Left hindlimb (tissue), 1 donor: ENCODE data around the gene PRKAG2.

Experiments used
- DNase-seq: peaks from one replicate; pipeline ENCODE4 v3.0.0-alpha.2; 2018

Gene PRKAG2

GRCh38 chr7:151721236-151721635 is 155.7 kb downstream of the PRKAG2 start:
- DNase-seq = no peak

- DNase-seq = no peak
Measured at GRCh38 chr7:151720280-151720679, 156.6 kb downstream of the PRKAG2 start.

GRCh38 chr7:151719897-151720242 is 157.0 kb downstream of the PRKAG2 start:
- no peak for DNase-seq

DNA sequence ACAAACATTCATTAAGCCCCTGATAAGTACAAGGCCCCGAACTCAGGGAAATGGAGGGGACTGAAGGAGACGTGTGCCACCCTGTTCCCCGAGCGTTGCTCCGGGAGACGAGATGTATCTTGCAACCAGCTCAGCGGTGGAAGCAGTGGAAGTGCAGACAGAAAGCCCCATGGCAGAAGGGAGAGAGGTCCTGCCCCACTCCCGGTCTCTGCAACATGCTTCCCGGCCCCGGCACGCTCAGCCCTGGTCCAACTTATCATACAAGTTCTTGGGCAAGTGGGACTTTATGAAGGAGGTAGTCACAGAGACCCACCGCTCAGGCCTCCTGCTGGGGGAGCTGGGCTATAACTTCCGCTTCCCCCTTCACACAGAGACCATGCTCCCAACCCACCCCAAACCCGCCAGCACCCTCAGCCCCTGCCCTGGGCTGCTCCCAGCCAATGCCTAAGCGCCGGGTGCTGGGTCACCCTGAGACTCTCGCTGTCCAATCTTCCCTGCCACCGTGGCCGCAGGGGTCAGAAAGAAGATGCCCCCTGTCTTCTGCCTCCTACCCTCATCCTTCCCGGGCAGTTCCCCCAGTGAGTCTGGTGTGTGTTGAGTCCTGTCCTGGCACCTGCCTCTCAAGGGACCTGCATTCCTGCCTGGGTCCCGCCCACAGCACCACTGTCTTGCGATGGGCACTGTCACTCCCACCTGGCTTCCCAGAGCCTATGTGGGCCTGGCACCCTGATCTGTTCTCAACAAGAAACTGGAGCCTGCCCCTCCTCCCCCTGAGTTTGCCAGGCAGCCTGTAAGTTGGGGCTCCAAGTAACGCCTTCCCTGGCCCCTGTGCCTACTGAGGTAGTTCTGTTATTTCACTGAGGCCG is 157.7 kb downstream of the PRKAG2 start:
- DNase-seq = no peak

GRCh38 chr7:151717918-151718317 is 159.0 kb downstream of the PRKAG2 start:
- DNase-seq = no peak

DNA sequence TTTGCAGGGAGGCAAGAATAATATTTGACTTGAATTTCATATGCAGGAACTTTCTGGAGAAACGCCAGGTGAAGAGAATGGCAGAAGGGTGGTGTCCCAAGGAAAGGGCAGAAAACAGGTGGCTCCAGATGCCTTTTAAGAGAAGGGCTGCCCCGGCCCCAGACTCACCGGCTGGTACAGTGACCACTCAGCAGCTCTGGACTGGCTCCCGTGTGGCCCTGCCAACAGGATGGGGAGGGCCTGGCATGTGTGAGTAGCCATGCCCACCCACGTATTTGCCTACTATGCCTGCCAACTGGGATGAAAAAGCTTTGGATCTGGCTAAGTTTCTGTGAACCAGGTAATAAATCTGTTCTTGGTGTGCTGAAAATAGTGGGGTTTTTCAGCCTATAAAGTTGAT is 159.5 kb downstream of the PRKAG2 start:
- DNase-seq = no peak

DNA sequence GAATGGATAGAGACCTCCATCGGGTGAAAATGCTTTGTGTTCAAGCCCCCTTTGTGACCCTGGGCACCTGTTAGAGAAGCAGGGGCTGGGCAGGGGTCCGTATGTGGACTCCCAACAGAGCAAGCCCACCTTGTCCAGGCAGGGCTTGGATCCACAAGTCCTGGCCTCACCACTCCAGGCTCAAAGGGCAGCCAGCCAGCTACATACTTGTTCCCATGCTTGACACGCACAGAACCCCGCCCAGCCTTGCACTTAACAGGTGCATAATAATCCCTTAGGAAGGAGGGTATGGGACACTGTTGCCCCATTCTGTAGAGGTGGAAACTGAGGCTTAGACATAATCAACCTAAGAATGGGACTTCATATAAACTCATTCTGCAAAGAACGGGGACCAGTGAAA is 160.6 kb downstream of the PRKAG2 start:
- DNase-seq = no peak

- no peak for DNase-seq
Measured at GRCh38 chr7:151715666-151716315, 161.1 kb downstream of the PRKAG2 start.

- no peak for DNase-seq
Measured at GRCh38 chr7:151714201-151714600, 162.7 kb downstream of the PRKAG2 start.

DNA sequence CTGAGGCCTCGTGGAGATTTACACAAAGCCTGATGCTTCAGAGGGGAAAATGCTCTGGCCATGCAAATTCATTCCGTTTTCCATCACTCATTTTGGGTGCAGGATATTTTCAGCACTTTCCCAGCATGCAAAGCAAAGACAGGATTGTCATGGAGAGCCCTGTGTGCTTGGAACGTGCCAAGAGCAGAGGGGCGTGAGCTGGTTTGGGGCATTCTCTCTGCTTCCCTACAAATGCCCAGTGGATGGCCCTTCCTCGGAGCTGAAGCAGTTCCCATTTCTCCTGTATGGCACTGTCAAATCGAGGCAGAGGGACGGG is 164.1 kb downstream of the PRKAG2 start:
- DNase-seq = no peak

DNA sequence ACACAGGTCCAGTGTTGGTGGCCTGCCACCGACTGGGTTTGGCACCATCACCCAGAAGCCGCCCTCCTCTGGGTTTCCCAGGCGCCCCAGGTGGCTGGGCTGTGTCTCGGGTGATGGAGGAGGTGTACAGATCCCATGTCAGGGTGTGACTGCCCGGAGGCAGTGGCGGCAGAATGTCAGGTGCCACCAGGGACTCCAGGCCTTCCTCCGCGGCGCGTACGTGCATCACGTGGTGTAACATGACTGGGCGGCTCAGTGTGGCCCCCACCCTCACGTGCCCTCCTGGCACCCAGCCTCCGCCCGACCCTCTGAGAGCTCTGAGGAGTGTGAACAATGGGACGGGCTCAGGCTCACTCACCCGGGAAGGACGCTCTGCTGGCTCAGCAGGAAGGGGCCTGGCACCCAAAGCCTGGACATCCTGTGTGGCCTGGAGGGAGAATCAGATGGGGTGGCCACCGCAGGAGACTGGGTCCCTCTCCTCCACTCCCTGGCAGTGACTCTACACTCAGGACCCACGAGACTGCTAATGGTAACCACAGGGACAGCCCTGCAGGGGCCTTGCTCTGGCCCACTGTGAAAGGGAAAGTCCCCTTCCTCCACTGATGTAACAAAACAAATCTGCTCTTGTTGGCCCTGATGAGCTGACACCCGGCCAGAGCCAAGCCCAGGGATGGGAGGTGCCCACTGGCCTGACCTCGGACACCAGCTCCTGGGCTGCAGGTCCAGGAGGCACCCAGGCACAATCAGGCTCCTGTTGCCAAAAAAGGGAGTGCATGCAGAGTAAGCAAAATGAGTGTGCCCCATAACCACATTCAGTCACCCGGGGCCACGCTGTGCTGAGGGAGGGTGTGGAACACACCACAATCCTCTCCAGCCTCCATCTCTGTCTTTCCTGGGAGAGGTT is 164.8 kb downstream of the PRKAG2 start:
- no peak for DNase-seq

DNA sequence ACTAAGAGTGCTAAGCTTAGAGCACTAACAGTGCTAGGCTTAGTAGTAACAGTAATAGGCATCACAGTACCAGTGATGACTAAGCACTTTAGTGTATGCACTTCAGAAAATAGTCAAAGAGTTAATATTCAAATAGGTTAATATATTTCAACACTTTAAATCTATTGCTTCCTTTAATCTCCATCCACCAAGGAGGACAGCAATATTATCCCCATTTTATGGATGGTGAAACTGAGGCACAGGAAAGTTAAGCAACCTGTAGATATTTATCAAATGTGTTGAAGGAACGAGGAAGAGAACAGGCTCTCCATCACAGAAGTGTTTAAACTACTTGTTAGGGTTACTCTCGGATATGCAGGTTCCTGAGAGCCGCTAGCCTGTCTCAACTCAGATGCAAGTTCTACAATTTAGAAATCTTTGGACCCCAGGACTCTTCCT is 165.5 kb downstream of the PRKAG2 start:
- DNase-seq = no peak

DNA sequence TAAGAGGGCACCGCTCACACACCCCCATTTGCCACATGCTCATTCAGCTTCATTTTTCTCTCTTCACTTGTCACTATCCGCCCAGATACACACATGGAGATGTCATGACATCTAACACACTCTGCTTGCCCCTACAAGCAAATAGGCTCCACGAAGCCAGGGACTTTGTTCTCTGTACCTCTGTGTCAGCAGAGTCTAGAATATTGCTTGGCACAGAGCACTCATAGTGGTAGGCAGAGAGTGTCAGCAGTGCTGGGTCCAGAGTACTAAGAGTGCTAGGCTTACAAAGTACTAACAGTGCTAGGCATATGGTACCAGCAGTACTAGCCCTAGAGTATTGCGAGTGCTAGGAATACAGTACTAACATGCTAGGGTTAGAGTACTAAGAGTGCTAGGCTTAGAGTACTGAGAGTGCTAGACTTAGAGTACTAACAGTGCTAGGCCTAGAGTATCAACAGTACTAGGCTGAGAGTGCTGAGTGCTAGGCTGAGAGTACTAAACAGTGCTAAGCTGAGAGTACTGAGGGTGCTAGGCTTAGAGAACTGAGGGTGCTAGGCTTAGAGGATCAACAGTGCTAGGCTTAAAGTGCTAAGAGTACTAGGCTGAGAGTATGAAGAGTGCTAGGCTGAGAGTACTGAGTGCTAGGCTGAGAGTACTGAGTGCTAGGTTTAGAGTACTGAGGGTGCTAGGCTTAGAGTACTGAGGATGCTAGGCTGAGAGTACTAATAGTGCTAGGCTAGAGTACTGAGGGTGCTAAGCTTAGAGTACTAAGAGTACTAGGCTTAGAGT is 166.1 kb downstream of the PRKAG2 start:
- no peak for DNase-seq

DNA sequence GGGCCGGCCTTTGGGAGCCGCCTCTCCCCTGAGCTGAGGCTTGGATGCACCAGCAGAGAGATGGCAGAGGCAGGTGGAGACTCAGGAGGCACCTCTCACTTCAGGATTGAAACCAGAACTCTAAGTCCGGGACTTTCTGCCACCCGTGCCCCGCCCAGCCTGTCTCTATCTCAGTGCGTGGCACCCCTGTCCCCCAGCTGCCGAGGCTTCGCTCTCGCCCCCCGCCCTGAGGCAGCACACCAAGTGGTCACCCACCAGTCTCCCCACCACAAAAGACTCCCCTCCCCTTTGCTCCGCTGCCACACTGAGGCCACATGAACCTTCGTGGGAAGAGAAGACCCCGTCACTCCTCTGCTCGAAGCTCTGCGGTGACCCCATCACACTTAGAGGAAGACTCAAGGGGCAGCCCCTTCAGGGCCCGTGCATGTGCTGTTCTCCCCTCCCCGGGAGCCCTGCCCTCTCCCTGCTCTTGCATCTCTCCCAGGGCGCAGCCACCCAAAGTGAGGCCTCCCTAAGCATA is 166.7 kb downstream of the PRKAG2 start:
- DNase-seq = no peak

DNA sequence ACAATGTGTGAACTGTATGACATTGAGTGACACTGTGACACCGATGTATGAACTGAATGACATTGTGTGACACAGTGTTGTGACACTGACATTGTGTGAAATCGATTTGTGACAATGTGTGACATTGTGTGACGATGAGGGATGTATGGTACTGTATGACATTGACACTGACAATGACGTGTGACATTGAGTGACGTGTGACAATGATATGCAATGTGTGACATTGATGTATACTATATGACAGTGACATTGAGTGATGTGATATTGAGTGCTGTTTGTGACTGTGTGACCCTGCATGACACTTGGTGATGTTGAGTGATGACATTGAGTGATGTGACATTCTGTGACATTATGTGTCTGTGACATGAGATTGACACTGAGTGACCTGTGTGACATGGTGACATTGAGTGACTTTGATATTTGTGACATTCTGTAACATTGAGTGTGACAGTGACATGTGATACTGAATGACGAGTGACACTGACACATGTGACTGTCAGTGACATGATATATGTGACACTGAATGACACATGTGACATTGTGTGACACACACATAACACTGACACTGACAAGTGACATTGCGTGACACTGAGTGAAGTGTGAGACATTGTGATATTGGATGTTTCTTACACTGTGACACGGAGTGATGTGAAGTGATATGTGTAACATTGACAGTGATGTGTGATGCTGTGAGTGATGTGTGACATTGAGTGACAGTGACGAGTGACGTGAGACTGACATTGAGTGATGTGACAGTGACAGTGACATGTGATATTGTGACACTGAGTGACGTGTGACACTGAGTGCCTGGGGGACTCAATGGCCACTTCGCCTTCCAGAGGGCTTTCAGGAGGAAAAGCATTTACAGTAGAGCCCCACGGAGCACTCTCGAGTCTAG is 167.5 kb downstream of the PRKAG2 start:
- no peak for DNase-seq

- DNase-seq = no peak
Measured at GRCh38 chr7:151708610-151709009, 168.3 kb downstream of the PRKAG2 start.

DNA sequence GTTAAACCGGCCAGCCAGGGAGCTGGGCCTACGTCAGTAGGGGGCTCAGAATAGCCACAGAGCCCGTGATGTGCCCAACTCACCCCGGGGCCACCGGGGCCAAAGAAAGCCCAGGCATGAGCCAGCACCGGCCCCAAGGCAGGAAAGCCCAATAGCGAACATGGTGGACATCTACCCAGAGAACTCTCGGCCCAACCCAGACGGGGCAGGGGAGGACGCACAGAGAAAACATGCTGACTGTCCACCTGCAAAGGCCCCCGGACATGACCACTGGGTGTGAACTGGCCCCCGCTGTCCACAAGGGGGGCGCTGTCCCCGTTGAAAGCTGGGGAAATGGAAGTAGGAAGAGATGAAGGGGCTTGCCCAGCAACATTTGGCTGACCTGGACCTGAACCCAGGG is 169.2 kb downstream of the PRKAG2 start:
- DNase-seq = no peak

DNA sequence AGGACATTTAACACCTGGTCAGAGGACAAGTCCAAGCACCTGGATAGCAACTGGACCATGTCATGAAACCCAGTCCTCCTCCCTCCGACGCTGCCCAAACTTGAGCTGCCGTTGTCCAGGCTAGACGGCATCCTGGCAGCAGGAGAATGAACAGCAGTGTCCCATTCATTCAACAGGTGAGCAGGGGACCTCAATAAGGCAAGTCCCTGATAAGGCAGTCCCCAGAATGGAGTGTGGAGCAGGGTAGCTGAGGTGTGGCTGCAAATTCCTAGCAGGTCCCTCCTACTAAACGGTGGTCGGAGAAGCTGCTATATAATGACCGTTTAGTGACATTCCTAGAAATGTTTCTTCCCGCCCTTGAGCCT is 169.8 kb downstream of the PRKAG2 start:
- no peak for DNase-seq

DNA sequence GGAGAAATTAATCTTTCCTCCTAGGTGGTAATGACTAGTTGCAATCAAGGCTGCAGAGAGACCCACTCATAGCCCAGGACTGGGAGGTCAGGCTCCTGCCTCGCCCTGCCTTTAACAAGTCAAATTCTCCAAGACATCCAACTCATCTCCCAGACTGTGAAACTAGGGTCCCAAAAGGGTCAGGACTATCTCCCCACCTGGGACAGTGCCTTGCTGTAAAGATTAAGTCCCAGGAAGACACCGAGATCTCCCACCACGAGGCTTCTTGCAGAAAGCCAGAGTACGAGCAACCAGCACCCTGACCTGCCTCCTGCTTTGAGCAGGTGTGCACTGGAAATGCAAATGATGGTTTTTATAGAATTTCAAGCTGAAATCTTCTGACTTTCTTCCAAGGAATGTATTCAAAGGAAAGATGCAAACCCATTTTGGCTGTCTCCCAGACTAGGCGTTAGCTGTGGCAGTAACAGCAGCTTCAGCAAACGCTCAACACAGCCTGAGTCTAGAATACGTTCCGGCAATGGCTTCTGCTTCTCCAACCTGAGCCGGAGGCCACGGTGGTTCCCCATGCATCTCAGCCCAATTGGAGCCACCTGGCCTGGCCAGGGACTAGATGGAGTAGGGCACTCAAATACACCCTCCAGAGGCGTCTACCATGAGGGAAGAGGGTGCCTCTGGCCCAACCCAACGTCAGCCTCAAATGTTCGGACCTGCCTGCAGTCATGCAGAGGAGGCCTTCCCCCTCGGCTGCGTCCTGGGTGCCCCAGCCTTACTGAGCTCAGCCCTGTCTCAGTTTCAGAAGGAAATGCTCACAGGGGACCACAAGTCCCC is 170.4 kb downstream of the PRKAG2 start:
- DNase-seq = no peak

DNA sequence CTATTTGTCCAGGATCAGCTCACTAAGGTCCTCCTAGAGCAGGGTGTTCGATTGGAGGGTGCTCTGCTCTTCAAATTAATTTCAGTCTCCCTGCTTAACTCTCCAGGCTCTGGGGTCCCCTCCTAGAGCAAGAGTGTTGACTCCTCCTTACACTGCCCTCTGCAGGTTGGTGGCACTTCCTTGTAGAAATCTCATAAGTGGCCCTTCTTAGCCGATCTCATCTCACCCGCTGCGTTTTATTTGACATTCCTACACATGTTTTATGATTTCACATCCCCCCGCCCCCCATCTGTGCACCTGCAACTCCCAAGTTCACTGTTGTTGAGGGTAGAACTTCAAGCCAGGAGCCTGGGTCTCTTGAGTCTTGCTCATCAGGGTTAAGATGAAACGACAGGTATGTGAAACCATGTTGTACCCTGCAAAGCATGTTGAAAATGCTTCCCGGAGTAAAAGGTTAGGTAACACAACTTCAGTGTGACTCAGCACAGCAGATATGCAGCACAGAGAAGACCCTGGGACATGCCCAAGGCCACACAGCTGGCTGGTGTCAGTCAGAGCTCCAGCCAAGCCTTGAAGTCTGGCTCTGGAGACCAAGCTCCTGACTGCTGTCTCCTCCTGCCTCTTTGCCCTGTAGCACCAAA is 171.2 kb downstream of the PRKAG2 start:
- DNase-seq = no peak
